Peyer's patch (tissue), 4 donors: Measurements from ENCODE around the gene MGLL.

ENCODE experiments used
- CTCF ChIP-seq, 6 experiments: fragments of 450-650 bp in 4 of 6; fragments of 200-600 bp in 2 of 6; sonication (generic) in 1 of 6; IDR thresholded peaks; one replicate each; pipeline ENCODE4 v1.5.1; 2017 to 2019; ENCODE audit warnings: antibody characterized with exemption in 6 of 6, mild to moderate bottlenecking in 3 of 6, moderate library complexity in 1 of 6
- POLR2A ChIP-seq, 2 donors: fragments of 450-650 bp; IDR thresholded peaks; one replicate each; pipeline ENCODE4 v1.5.1; 2017; ENCODE audit warnings: antibody characterized with exemption in 2 of 2, mild to moderate bottlenecking in 2 of 2, moderate library complexity in 2 of 2

- TF ChIP-seq CTCF (IDR thresholded peaks at IDR 0.05) (no peak), POLR2A (IDR thresholded peaks at IDR 0.05) (no peak)
Observed at GRCh38 chr3:127794402-127794801, 27.9 kb downstream of the MGLL start.
